IMR-90 (cell line): ENCODE results near the gene ENPP6. TPM values are rescaled to one million over a fixed set of nuclear protein-coding genes. Genes with fewer than 3 reads are reported as not detected.
A peak's percentile ranks its signal among the peaks of the same experiment; 100 is the strongest.

Source experiments
- ATAC-seq: fragments of 200-7000 bp; cut with Tn5 transposase; 2 replicates; pipeline ENCODE4 v1.9.1; 2020; ENCODE audit warnings: low read depth, mild to moderate bottlenecking, moderate library complexity
- BruUV-seq: library from RNA; stranded (reverse); fragments of 400-500 nt; replicated peaks from 2 replicates; lab custom pipeline; 2021; lab: Mats Ljungman, UMichigan
- CTCF ChIA-PET: fragments of 300-600 bp; formaldehyde crosslinking; extraction: SDS; loops from one replicate; lab custom pipeline; 2021; ENCODE audit warnings: antibody characterized with exemption; lab: Yijun Ruan, JAX
- POLR2A ChIA-PET: fragments of 300-600 bp; sonication (Branson Sonifier 250); formaldehyde crosslinking; loops from one replicate; lab custom pipeline; 2022; ENCODE audit warnings: antibody characterized with exemption; ENCODE audit not compliant: unreplicated experiment; lab: Charles Lee
- DNase-seq: peaks from one replicate; pipeline ENCODE4 v3.0.0; 2013
- H2AFZ ChIP-seq: replicated peaks from 2 replicates; pipeline ENCODE3; 2013; ENCODE audit warnings: low read length, mild to moderate bottlenecking; ENCODE audit not compliant: poor library complexity
- H2AK5ac ChIP-seq: 2 replicates; pipeline ENCODE4 v1.6.1; 2013; ENCODE audit warnings: low read depth, low read length, inconsistent platforms
- H2AK9ac ChIP-seq: replicated peaks from 2 replicates; pipeline ENCODE3; 2013; ENCODE audit warnings: mild to moderate bottlenecking, low read depth, low read length, moderate library complexity; ENCODE audit not compliant: poor library complexity
- H2BK120ac ChIP-seq: 2 replicates; pipeline ENCODE4 v1.6.1; 2013; ENCODE audit warnings: low read depth, low read length, inconsistent platforms
- H2BK15ac ChIP-seq: 3 replicates; pipeline ENCODE4 v1.6.1; 2013; ENCODE audit warnings: low read depth, low read length, inconsistent platforms
- H2BK20ac ChIP-seq: 2 replicates; pipeline ENCODE4 v1.6.1; 2013; ENCODE audit warnings: low read depth, mild to moderate bottlenecking, inconsistent platforms, low read length, moderate library complexity
- H2BK5ac ChIP-seq: 2 replicates; pipeline ENCODE4 v1.6.1; 2013; ENCODE audit warnings: mild to moderate bottlenecking, low read depth, low read length, inconsistent platforms; ENCODE audit not compliant: poor library complexity, severe bottlenecking
- H3K14ac ChIP-seq: replicated peaks from 2 replicates; pipeline ENCODE4 v1.6.1; 2013; ENCODE audit warnings: low read depth, low read length, inconsistent platforms
- H3K18ac ChIP-seq: 2 replicates; pipeline ENCODE4 v1.6.1; 2013; ENCODE audit warnings: low read depth, low read length, control low read depth
- H3K23ac ChIP-seq: 2 replicates; pipeline ENCODE4 v1.6.1; 2013; ENCODE audit warnings: low read depth, low read length, inconsistent platforms
- H3K27ac ChIP-seq: 2 replicates; pipeline ENCODE4 v1.5.1; 2013; ENCODE audit warnings: mild to moderate bottlenecking, control low read depth, low read length; ENCODE audit not compliant: insufficient read depth
- H3K27me3 ChIP-seq: 2 replicates; pipeline ENCODE4 v1.6.1; 2013; ENCODE audit warnings: low read length; ENCODE audit not compliant: control insufficient read depth, insufficient read depth
- H3K36me3 ChIP-seq: 2 replicates; pipeline ENCODE4 v1.6.1; 2013; ENCODE audit warnings: low read length, mixed read lengths; ENCODE audit not compliant: control insufficient read depth, insufficient read depth
- H3K4ac ChIP-seq: 2 replicates; pipeline ENCODE4 v1.6.1; 2013; ENCODE audit warnings: low read depth, low read length, inconsistent platforms
- H3K4me1 ChIP-seq: 2 replicates; pipeline ENCODE4 v1.6.1; 2013; ENCODE audit warnings: low read length, mixed read lengths; ENCODE audit not compliant: control insufficient read depth, insufficient read depth
- H3K4me2 ChIP-seq: 2 replicates; pipeline ENCODE4 v1.6.1; 2013; ENCODE audit warnings: low read depth, mild to moderate bottlenecking, control low read depth, low read length, moderate library complexity
- H3K4me3 ChIP-seq: 2 replicates; pipeline ENCODE4 v1.5.1; 2013; ENCODE audit warnings: low read depth, mild to moderate bottlenecking, control low read depth, low read length, moderate library complexity; ENCODE audit not compliant: insufficient read depth
- H3K56ac ChIP-seq: 2 replicates; pipeline ENCODE4 v1.6.1; 2013; ENCODE audit warnings: low read length, inconsistent platforms; ENCODE audit not compliant: insufficient read depth; ENCODE audit errors: extremely low read depth
- H3K79me1 ChIP-seq, 2 experiments: 2 replicates each; pipeline ENCODE4 v1.6.1; 2013; ENCODE audit warnings: low read length in 2 of 2, inconsistent platforms in 1 of 2, low read depth in 1 of 2
- H3K9ac ChIP-seq: 2 replicates; pipeline ENCODE4 v1.6.1; 2013; ENCODE audit warnings: low read depth, low read length, control low read depth
- H3K9me1 ChIP-seq: 2 replicates; pipeline ENCODE4 v1.6.1; 2013; ENCODE audit warnings: low read length, inconsistent platforms; ENCODE audit not compliant: insufficient read depth
- H3K9me3 ChIP-seq: 2 replicates; pipeline ENCODE4 v1.6.1; 2013; ENCODE audit warnings: low read length; ENCODE audit not compliant: control insufficient read depth, insufficient read depth
- H4K20me1 ChIP-seq: 2 replicates; pipeline ENCODE4 v1.6.1; 2013; ENCODE audit warnings: low read length, inconsistent platforms; ENCODE audit not compliant: insufficient read depth
- H4K5ac ChIP-seq: 2 replicates; pipeline ENCODE4 v1.6.1; 2013; ENCODE audit warnings: mild to moderate bottlenecking, low read depth, low read length, control low read depth
- H4K8ac ChIP-seq, 2 experiments: 2 replicates each; pipeline ENCODE4 v1.6.1; 2013; ENCODE audit warnings: low read depth in 2 of 2, low read length in 2 of 2, control low read depth in 1 of 2, inconsistent platforms in 1 of 2
- H4K91ac ChIP-seq: 2 replicates; pipeline ENCODE4 v1.6.1; 2013; ENCODE audit warnings: low read depth, low read length, inconsistent platforms; ENCODE audit not compliant: insufficient read depth
- CEBPB ChIP-seq: IDR thresholded peaks from 2 replicates; pipeline ENCODE4 v1.6.1; 2012; ENCODE audit warnings: low read depth, low read length, improper control_type of control experiment
- CHD1 ChIP-seq: IDR thresholded peaks from 2 replicates; pipeline ENCODE4 v1.6.1; 2012; ENCODE audit warnings: low read depth, low read length, improper control_type of control experiment
- MAZ ChIP-seq: IDR thresholded peaks from 2 replicates; pipeline ENCODE4 v1.6.1; 2012; ENCODE audit warnings: low read depth, mild to moderate bottlenecking, low read length, improper control_type of control experiment, moderate library complexity, borderline replicate concordance
- NFE2L2 ChIP-seq: fragments of 150-350 bp; IDR thresholded peaks from 2 replicates; pipeline ENCODE4 v1.6.1; 2016; ENCODE audit warnings: low read depth, mild to moderate bottlenecking, low read length
- SMC3 ChIP-seq: fragments of 150-350 bp; IDR thresholded peaks from 2 replicates; pipeline ENCODE4 v1.6.1; 2016; ENCODE audit warnings: low read depth, mild to moderate bottlenecking, antibody characterized with exemption, low read length, moderate library complexity
- WGBS, 2 experiments: methylation state at CpG; one replicate each; pipeline versions ENCODE4 v1.1.5 to v1.1.7; 2013; ENCODE audit warnings: missing lambda C conversion rate in 2 of 2; ENCODE audit not compliant: insufficient read length in 1 of 2; ENCODE audit errors: extremely low coverage in 2 of 2; 5-methylcytosine and 5-hydroxymethylcytosine counted together
- dilution Hi-C: fragments of 300-500 bp; cut with HindIII; formaldehyde crosslinking; loops from one replicate; pipeline ENCODE4 v1.14.3; 2018; ENCODE audit warnings: low sequenced_read_pairs; ENCODE audit not compliant: unreplicated experiment
- in situ Hi-C: fragments of 300-500 bp; cut with MboI; formaldehyde crosslinking; loops from 3 replicates; pipeline ENCODE4 v1.14.3; 2019; ENCODE audit warnings: low sequenced_read_pairs, inconsistent platforms, mixed read lengths
- intact Hi-C: fragments of 100-400 bp; cut with micrococcal nuclease; formaldehyde crosslinking; loops from 2 replicates; pipeline ENCODE4 v1.10.0; 2022
- polyA plus RNA-seq, 3 experiments: library from polyadenylated mRNA; depleted of rRNA; stranded (reverse); fragments of >200 nt; gene quantifications; 2 replicates each; pipeline ENCODE4 v1.2.3, GENCODE V29; 2012; ENCODE audit warnings: low replicate concordance in 1 of 3
- total RNA-seq: library from RNA; depleted of rRNA; stranded (reverse); fragments of >200 nt; gene quantifications from 2 replicates; pipeline ENCODE4 v1.2.3, GENCODE V29; 2012

The ENPP6 gene
- total and polyA plus RNA-seq, 2 of the 4 experiments (the other 2 are of a cell fraction): not detected

GRCh38 chr4:184192933-184193332 is 24.7 kb downstream of the ENPP6 start:
- no peaks in the 10 kb centered on the region for H3K79me1 ChIP-seq
- no peak overlapping the region for H2BK15ac ChIP-seq
- no CpG with 5 or more reads among the region's 2 CpGs for WGBS, 2 experiments
- no peak overlapping the region for H3K4me3 ChIP-seq
- H2AFZ ChIP-seq: no peak overlapping the region
- no peak overlapping the region for H3K4me2 ChIP-seq
- no peaks in the 10 kb centered on the region for H3K9me3 ChIP-seq
- H3K4me1 ChIP-seq: no peaks in the 10 kb centered on the region
- no peak overlapping the region for H2AK9ac ChIP-seq
- H4K8ac ChIP-seq: no peak overlapping the region
- no peak overlapping the region for H2AK5ac ChIP-seq
- H3K4ac ChIP-seq: no peak overlapping the region
- no peak overlapping the region for H2BK5ac ChIP-seq
- H3K23ac ChIP-seq: no peak overlapping the region
- in situ Hi-C loops: no loop called here
- no peak overlapping the region for H2BK20ac ChIP-seq
- dilution Hi-C loops: no loop called here
- no peak overlapping the region for H2BK120ac ChIP-seq
- H4K20me1 ChIP-seq: no peaks in the 10 kb centered on the region
- no peak overlapping the region for H3K9ac ChIP-seq
- no peak overlapping the region for H4K91ac ChIP-seq
- DNase-seq (no peak), ATAC-seq (no peak)
- no peak overlapping the region for H3K27ac ChIP-seq
- no peak overlapping the region for H3K56ac ChIP-seq
- no TSS peak for BruUV-seq
- H3K27me3 ChIP-seq: peaks cover 4% of the 10 kb centered on the region
- TF ChIP-seq NFE2L2 (no peak), CEBPB (0 out of 2 replicates have a peak, but pooled peaks have one; percentile 39), CHD1 (no peak), SMC3 (no peak), MAZ (no peak)
- intact Hi-C loops: no loop called here
- POLR2A ChIA-PET: no interaction called here
- CTCF ChIA-PET: no interaction called here
- no peaks in the 10 kb centered on the region for H3K36me3 ChIP-seq
- H4K5ac ChIP-seq: no peak overlapping the region
- no peak overlapping the region for H3K14ac ChIP-seq
- H3K18ac ChIP-seq: no peak overlapping the region
- no peaks in the 10 kb centered on the region for H3K9me1 ChIP-seq
